ENCODE results near the gene VSTM5.
A peak's percentile ranks its signal among the peaks of the same experiment; 100 is the strongest.
"Not testable (repeated sequence)": the region's sequence is repeated elsewhere in the genome, so short reads cannot be mapped to it uniquely, and the experiment has no call there.

Gene VSTM5

GRCh38 chr11:93871526-93871925 is 21.1 kb upstream of the VSTM5 start:
- H3K4me3 ChIP-seq (ENCODE audit: low read depth, low read length), result no peak overlapping the region
- TF ChIP-seq CTCF (IDR thresholded peaks at IDR 0.05; ENCODE audit: low read depth, low read length) (no peak), MYC (IDR thresholded peaks at IDR 0.05; ENCODE audit: low read depth, low read length) (no peak), POLR2A (IDR thresholded peaks at IDR 0.05; ENCODE audit: extremely low read depth, insufficient read length) (no peak)
- no peak for DNase-seq (ENCODE audit: low read depth)

- TF ChIP-seq MYC (IDR thresholded peaks at IDR 0.05; ENCODE audit: low read depth, low read length) (no peak), CTCF (IDR thresholded peaks at IDR 0.05; ENCODE audit: low read depth, low read length) (no peak), POLR2A (IDR thresholded peaks at IDR 0.05; ENCODE audit: extremely low read depth, insufficient read length) (no peak)
- TF ChIP-seq, protein P1, sequence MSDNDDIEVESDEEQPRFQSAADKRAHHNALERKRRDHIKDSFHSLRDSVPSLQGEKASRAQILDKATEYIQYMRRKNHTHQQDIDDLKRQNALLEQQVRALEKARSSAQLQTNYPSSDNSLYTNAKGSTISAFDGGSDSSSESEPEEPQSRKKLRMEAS (IDR thresholded peaks at IDR 0.05; ENCODE audit: low read depth, low read length), result no peak
These were observed 20.2 kb upstream of the VSTM5 start for GRCh38 chr11:93870616-93871015.

GRCh38 chr11:93869830-93870229 is 19.4 kb upstream of the VSTM5 start:
- no peak overlapping the region for H3K4me3 ChIP-seq (ENCODE audit: low read depth, low read length)
- peak; percentile 25 for DNase-seq (ENCODE audit: low read depth)
- TF ChIP-seq, protein P1 (IDR thresholded peaks at IDR 0.05; ENCODE audit: low read depth, low read length), result no peak
- TF ChIP-seq MYC (IDR thresholded peaks at IDR 0.05; ENCODE audit: low read depth, low read length) (no peak), POLR2A (IDR thresholded peaks at IDR 0.05; ENCODE audit: extremely low read depth, insufficient read length) (no peak), CTCF (IDR thresholded peaks at IDR 0.05; ENCODE audit: low read depth, low read length) (no peak)

More at GRCh38 chr11:93870616-93871015, 20.2 kb upstream of the VSTM5 start:
- no peak overlapping the region for H3K4me3 ChIP-seq (ENCODE audit: low read depth, low read length)
- no peak for DNase-seq (ENCODE audit: low read depth)

GRCh38 chr11:93868404-93868803 is 18.0 kb upstream of the VSTM5 start:
- H3K4me3 ChIP-seq (ENCODE audit: low read depth, low read length), result not testable (repeated sequence)
- TF ChIP-seq CTCF (IDR thresholded peaks at IDR 0.05; ENCODE audit: low read depth, low read length), result peak; percentile 46
- DNase-seq (ENCODE audit: low read depth), result peak; percentile 22

- peak; percentile 61 for DNase-seq (ENCODE audit: low read depth)
- H3K4me3 ChIP-seq (ENCODE audit: low read depth, low read length), result no peak overlapping the region
- no peak for TF ChIP-seq MYC (IDR thresholded peaks at IDR 0.05; ENCODE audit: low read depth, low read length)
- TF ChIP-seq CTCF (IDR thresholded peaks at IDR 0.05; ENCODE audit: low read depth, low read length), result no peak
- TF ChIP-seq, protein P1 (IDR thresholded peaks at IDR 0.05; ENCODE audit: low read depth, low read length), result no peak
- TF ChIP-seq POLR2A (IDR thresholded peaks at IDR 0.05; ENCODE audit: extremely low read depth, insufficient read length), result no peak
These were observed 11.4 kb upstream of the VSTM5 start for GRCh38 chr11:93861808-93862207.

DNA sequence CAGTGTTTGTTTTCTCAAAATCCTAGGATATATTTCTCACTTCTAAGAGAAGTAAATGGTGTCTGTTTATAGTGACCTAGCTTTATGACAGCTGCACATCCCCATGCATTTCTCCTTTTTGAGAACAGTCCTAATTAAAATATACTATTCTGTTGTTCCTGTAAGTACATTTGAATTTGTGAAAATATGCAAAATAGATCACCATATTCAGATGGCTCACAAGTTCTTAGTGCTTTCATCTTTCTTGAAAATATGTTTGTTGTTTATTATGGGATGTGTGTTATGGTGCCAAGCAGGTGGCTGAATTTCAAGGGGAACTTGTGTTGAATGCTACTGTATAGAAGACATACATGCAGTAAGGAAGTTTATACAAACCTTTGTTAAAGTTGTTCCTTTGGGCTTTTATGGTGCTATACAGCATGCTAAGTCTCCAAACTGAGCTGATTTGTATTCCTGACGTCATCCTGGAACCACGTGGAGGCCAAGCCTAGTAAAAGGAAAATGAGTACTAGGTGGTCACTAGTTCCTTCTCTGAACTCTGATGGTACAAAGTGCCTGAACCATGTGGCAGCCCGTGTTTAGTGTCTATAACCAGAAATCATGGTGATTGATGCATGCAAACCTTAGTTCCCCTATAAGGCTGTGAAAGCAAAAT is 7.8 kb upstream of the VSTM5 start:
- H3K4me3 ChIP-seq (ENCODE audit: low read depth, low read length), result no peak overlapping the region
- DNase-seq (ENCODE audit: low read depth), result no peak
- no peak for TF ChIP-seq POLR2A (IDR thresholded peaks at IDR 0.05; ENCODE audit: extremely low read depth, insufficient read length)
- TF ChIP-seq MYC (IDR thresholded peaks at IDR 0.05; ENCODE audit: low read depth, low read length), result no peak
- TF ChIP-seq CTCF (IDR thresholded peaks at IDR 0.05; ENCODE audit: low read depth, low read length), result no peak
- TF ChIP-seq, protein P1 (IDR thresholded peaks at IDR 0.05; ENCODE audit: low read depth, low read length), result no peak

Measured in NB4 (cell line).